Measurements from ENCODE around the gene AVPR2.

AVPR2 gene

GRCh38 chrX:153925387-153925738 is 20.9 kb downstream of the AVPR2 start:
- Histone ChIP-seq H3K14ac (ENCODE audit: low read length) (no peak overlapping the region), H3K4me1 (ENCODE audit: control insufficient read depth in 1 of 2, insufficient read depth in 2 of 2, low read length in 2 of 2) (peaks cover 12 to 25% of the 10 kb centered on the region in 2 experiments), H3K27ac (ENCODE audit: low read depth, low read length) (no peak overlapping the region), H3K4me2 (ENCODE audit: low read length) (no peak overlapping the region), H2AK5ac (ENCODE audit: low read length) (no peak overlapping the region), H3K79me1 (ENCODE audit: low read length) (peaks cover 7% of the 10 kb centered on the region), H4K12ac (ENCODE audit: low read depth, low read length) (no peak overlapping the region), H3K4me3 (ENCODE audit: low read depth, low read length) (no peak overlapping the region), H2BK12ac (ENCODE audit: low read length) (no peak overlapping the region), H3K36me3 (ENCODE audit: control insufficient read depth in 1 of 2, insufficient read depth in 2 of 2, low read length in 2 of 2) (peaks cover 11 to 12% of the 10 kb centered on the region in 2 experiments), H3K23ac (ENCODE audit: low read length) (no peak overlapping the region), H3K27me3 (ENCODE audit: insufficient read depth, low read length) (no peaks in the 10 kb centered on the region), H3K4ac (ENCODE audit: low read depth, low read length) (no peak overlapping the region), H2BK5ac (ENCODE audit: low read depth, low read length, poor library complexity) (no peak overlapping the region), H3K9me3 (ENCODE audit: insufficient read depth, low read depth, low read length) (peaks cover 2% of the 10 kb centered on the region), H3K79me2 (ENCODE audit: control insufficient read depth, insufficient read depth, low read length, poor library complexity) (peaks cover 7% of the 10 kb centered on the region), H4K8ac (ENCODE audit: low read depth, low read length) (no peak overlapping the region), H2AFZ (ENCODE audit: insufficient read depth, low read length, poor library complexity) (no peak overlapping the region), H2BK120ac (ENCODE audit: insufficient read depth, low read length, poor library complexity) (no peak overlapping the region), H3K9ac (ENCODE audit: low read length) (no peak overlapping the region), H3K18ac (ENCODE audit: low read length) (no peak overlapping the region), H4K91ac (ENCODE audit: low read depth, low read length) (no peak overlapping the region)
- no CpG with 5 or more reads among the region's 4 CpGs for WGBS (ENCODE audit: extremely low coverage, insufficient coverage, insufficient read length)
- DNase-seq: no peak

GRCh38 chrX:153925739-153926551 is 21.5 kb downstream of the AVPR2 start, which contains the start of gene ARHGAP4:
ARHGAP4 (minus strand) TSS chrX:153926264; CDS start chrX:153926202, 62 bp downstream.
- peak within 1 kb of the TSS; percentile 94 for H3K27ac ChIP-seq (ENCODE audit: low read depth, low read length)
- no peaks in the 10 kb centered on the region for H3K27me3 ChIP-seq (ENCODE audit: insufficient read depth, low read length)
- H2BK12ac ChIP-seq (ENCODE audit: low read length): peak within 1 kb of the TSS; percentile 45
- peak within 1 kb of the TSS; percentile 36 for H2BK120ac ChIP-seq (ENCODE audit: insufficient read depth, low read length, poor library complexity)
- no peak within 1 kb of the TSS for H4K12ac ChIP-seq (ENCODE audit: low read depth, low read length)
- peak within 1 kb of the TSS; percentile 77 for H2AK5ac ChIP-seq (ENCODE audit: low read length)
- peaks cover 7% of the 10 kb centered on the region for H3K79me1 ChIP-seq (ENCODE audit: low read length)
- no peak for DNase-seq
- H3K36me3 ChIP-seq (ENCODE audit: control insufficient read depth in 1 of 2, insufficient read depth in 2 of 2, low read length in 2 of 2): peaks cover 17 to 18% of the 10 kb centered on the region in 2 experiments
- peaks cover 7% of the 10 kb centered on the region for H3K79me2 ChIP-seq (ENCODE audit: control insufficient read depth, insufficient read depth, low read length, poor library complexity)
- peaks cover 2% of the 10 kb centered on the region for H3K9me3 ChIP-seq (ENCODE audit: insufficient read depth, low read depth, low read length)
- H4K8ac ChIP-seq (ENCODE audit: low read depth, low read length): peak within 1 kb of the TSS; percentile 33
- H3K9ac ChIP-seq (ENCODE audit: low read length): no peak within 1 kb of the TSS
- H3K23ac ChIP-seq (ENCODE audit: low read length): no peak within 1 kb of the TSS
- peak within 1 kb of the TSS; percentile 90 for H3K4me2 ChIP-seq (ENCODE audit: low read length)
- no CpG with 5 or more reads among the region's 59 CpGs for whole genome bisulfite sequencing (ENCODE audit: extremely low coverage, insufficient coverage, insufficient read length)
- no peak within 1 kb of the TSS for H3K4ac ChIP-seq (ENCODE audit: low read depth, low read length)
- H3K14ac ChIP-seq (ENCODE audit: low read length): no peak within 1 kb of the TSS
- H2BK5ac ChIP-seq (ENCODE audit: low read depth, low read length, poor library complexity): no peak within 1 kb of the TSS
- H3K4me1 ChIP-seq (ENCODE audit: control insufficient read depth in 1 of 2, insufficient read depth in 2 of 2, low read length in 2 of 2): peaks cover 12 to 25% of the 10 kb centered on the region in 2 experiments
- peak within 1 kb of the TSS; percentile 40 for H4K91ac ChIP-seq (ENCODE audit: low read depth, low read length)
- H2AFZ ChIP-seq (ENCODE audit: insufficient read depth, low read length, poor library complexity): no peak within 1 kb of the TSS
- H3K4me3 ChIP-seq (ENCODE audit: low read depth, low read length): no peak within 1 kb of the TSS
- peak within 1 kb of the TSS; percentile 54 for H3K18ac ChIP-seq (ENCODE audit: low read length)

GRCh38 chrX:153926552-153926857 is 22.0 kb downstream of the AVPR2 start:
- Histone ChIP-seq H3K9ac (ENCODE audit: low read length) (no peak overlapping the region), H3K27me3 (ENCODE audit: insufficient read depth, low read length) (no peaks in the 10 kb centered on the region), H3K4me1 (ENCODE audit: control insufficient read depth in 1 of 2, insufficient read depth in 2 of 2, low read length in 2 of 2) (peaks cover 12 to 25% of the 10 kb centered on the region in 2 experiments), H2AK5ac (ENCODE audit: low read length) (peak overlapping the region; percentile 77), H2AFZ (ENCODE audit: insufficient read depth, low read length, poor library complexity) (no peak overlapping the region), H3K4me2 (ENCODE audit: low read length) (peak overlapping the region; percentile 53), H4K91ac (ENCODE audit: low read depth, low read length) (peak overlapping the region; percentile 38), H3K27ac (ENCODE audit: low read depth, low read length) (no peak overlapping the region), H3K79me1 (ENCODE audit: low read length) (peaks cover 7% of the 10 kb centered on the region), H4K12ac (ENCODE audit: low read depth, low read length) (no peak overlapping the region), H3K79me2 (ENCODE audit: control insufficient read depth, insufficient read depth, low read length, poor library complexity) (peaks cover 7% of the 10 kb centered on the region), H2BK5ac (ENCODE audit: low read depth, low read length, poor library complexity) (no peak overlapping the region), H3K18ac (ENCODE audit: low read length) (peak overlapping the region; percentile 54), H3K23ac (ENCODE audit: low read length) (no peak overlapping the region), H3K4ac (ENCODE audit: low read depth, low read length) (no peak overlapping the region), H4K8ac (ENCODE audit: low read depth, low read length) (no peak overlapping the region), H3K36me3 (ENCODE audit: control insufficient read depth in 1 of 2, insufficient read depth in 2 of 2, low read length in 2 of 2) (peaks cover 22 to 23% of the 10 kb centered on the region in 2 experiments), H3K9me3 (ENCODE audit: insufficient read depth, low read depth, low read length) (peaks cover 2% of the 10 kb centered on the region), H2BK12ac (ENCODE audit: low read length) (peak overlapping the region; percentile 45), H2BK120ac (ENCODE audit: insufficient read depth, low read length, poor library complexity) (peak overlapping the region; percentile 36), H3K4me3 (ENCODE audit: low read depth, low read length) (no peak overlapping the region), H3K14ac (ENCODE audit: low read length) (no peak overlapping the region)
- no peak for DNase-seq
- no CpG with 5 or more reads among the region's 4 CpGs for WGBS (ENCODE audit: extremely low coverage, insufficient coverage, insufficient read length)

GRCh38 chrX:153926858-153927671 is 22.6 kb downstream of the AVPR2 start:
- Histone ChIP-seq H3K4me2 (ENCODE audit: low read length) (peak overlapping the region; percentile 90), H4K8ac (ENCODE audit: low read depth, low read length) (peak overlapping the region; percentile 96), H3K79me2 (ENCODE audit: control insufficient read depth, insufficient read depth, low read length, poor library complexity) (peaks cover 7% of the 10 kb centered on the region), H2AFZ (ENCODE audit: insufficient read depth, low read length, poor library complexity) (peak overlapping the region; percentile 59), H2BK120ac (ENCODE audit: insufficient read depth, low read length, poor library complexity) (peak overlapping the region; percentile 65), H3K27ac (ENCODE audit: low read depth, low read length) (peak overlapping the region; percentile 94), H3K9me3 (ENCODE audit: insufficient read depth, low read depth, low read length) (peaks cover 1% of the 10 kb centered on the region), H3K23ac (ENCODE audit: low read length) (no peak overlapping the region), H3K18ac (ENCODE audit: low read length) (peak overlapping the region; percentile 42), H3K4me1 (ENCODE audit: control insufficient read depth in 1 of 2, insufficient read depth in 2 of 2, low read length in 2 of 2) (peaks cover 12 to 22% of the 10 kb centered on the region in 2 experiments), H3K14ac (ENCODE audit: low read length) (peak overlapping the region; percentile 75), H3K36me3 (ENCODE audit: control insufficient read depth in 1 of 2, insufficient read depth in 2 of 2, low read length in 2 of 2) (peaks cover 28 to 29% of the 10 kb centered on the region in 2 experiments), H3K79me1 (ENCODE audit: low read length) (peaks cover 7% of the 10 kb centered on the region), H2AK5ac (ENCODE audit: low read length) (peak overlapping the region; percentile 99), H2BK5ac (ENCODE audit: low read depth, low read length, poor library complexity) (peak overlapping the region; percentile 34), H3K4me3 (ENCODE audit: low read depth, low read length) (peak overlapping the region; percentile 76), H3K4ac (ENCODE audit: low read depth, low read length) (peak overlapping the region; percentile 63), H2BK12ac (ENCODE audit: low read length) (no peak overlapping the region), H3K27me3 (ENCODE audit: insufficient read depth, low read length) (no peaks in the 10 kb centered on the region), H4K91ac (ENCODE audit: low read depth, low read length) (peak overlapping the region; percentile 95), H4K12ac (ENCODE audit: low read depth, low read length) (peak overlapping the region; percentile 97), H3K9ac (ENCODE audit: low read length) (peak overlapping the region; percentile 92)
- no CpG with 5 or more reads among the region's 31 CpGs for WGBS (ENCODE audit: extremely low coverage, insufficient coverage, insufficient read length)
- DNase-seq: peak in 1 of 2 donors; percentile 31

Measured in trophoblast cell (in vitro differentiated cells and primary cell).